Measurements from ENCODE around the gene METTL5. TPM values are rescaled to one million over a fixed set of nuclear protein-coding genes. Genes with fewer than 3 reads are reported as not detected.

The METTL5 gene
- total RNA-seq, 4 donors from 2014 or later, result 49.8 to 77.3 (median 57.4) TPM

- no peak for DNase-seq
- Histone ChIP-seq H3K27me3 (no peaks in the 10 kb centered on the region), H3K27ac (no peak overlapping the region), H3K36me3 (no peaks in the 10 kb centered on the region), H3K4me3 (replicated peaks in 1 of 3) (no peak overlapping the region), H3K9me3 (no peaks in the 10 kb centered on the region), H3K4me1 (peaks cover 14 to 33% of the 10 kb centered on the region in 2 donors)
- WGBS, 2 donors, result 74 to 85% methylated on average over 9 to 10 of the region's 10 CpGs
- intact Hi-C loops (cut with DNase I), result no loop called here
- no peak for TF ChIP-seq POLR2A (IDR thresholded peaks at IDR 0.05)
- TF ChIP-seq CTCF (IDR thresholded peaks at IDR 0.05), result no peak
Observed at GRCh38 chr2:169839954-169840746, 15.4 kb upstream of the METTL5 start.

GRCh38 chr2:169838743-169839489, 14.2 kb upstream of the METTL5 start:
- Histone ChIP-seq H3K36me3 (no peaks in the 10 kb centered on the region), H3K4me3 (replicated peaks in 1 of 3) (no peak overlapping the region), H3K4me1 (peaks cover 8 to 26% of the 10 kb centered on the region in 2 donors), H3K27me3 (no peaks in the 10 kb centered on the region), H3K9me3 (no peaks in the 10 kb centered on the region), H3K27ac (no peak overlapping the region)
- WGBS, 2 donors, result 100% methylated on average over 2 of the region's 2 CpGs
- TF ChIP-seq POLR2A (IDR thresholded peaks at IDR 0.05), result no peak
- TF ChIP-seq CTCF (IDR thresholded peaks at IDR 0.05), result no peak
- intact Hi-C loops (cut with DNase I), result no loop called here
- no peak for DNase-seq

GRCh38 chr2:169834401-169834800, 9.7 kb upstream of the METTL5 start:
- DNase-seq, result no peak
- Histone ChIP-seq H3K27ac (no peak overlapping the region), H3K4me1 (peaks cover 17 to 47% of the 10 kb centered on the region in 2 donors), H3K36me3 (no peaks in the 10 kb centered on the region), H3K27me3 (no peaks in the 10 kb centered on the region), H3K4me3 (replicated peaks in 1 of 3) (no peak overlapping the region), H3K9me3 (no peaks in the 10 kb centered on the region)
- intact Hi-C loops (cut with DNase I), result no loop called here
- TF ChIP-seq POLR2A (IDR thresholded peaks at IDR 0.05), result no peak
- TF ChIP-seq CTCF (IDR thresholded peaks at IDR 0.05), result no peak
- 93% methylated on average over 1 of the region's 1 CpG for WGBS, 2 donors

- no peaks in the 10 kb centered on the region for H3K27me3 ChIP-seq
- intact Hi-C loops (cut with DNase I), result loop anchor here (5.0 kb wide), 1 partner anchor 99 kb away; no protein-coding TSS in a partner anchor
- peak overlapping the region; percentile 77 to 97 (median 79) for H3K4me3 ChIP-seq (replicated peaks in 1 of 3)
- 0 to 2% methylated on average over 13 of the region's 13 CpGs for WGBS, 2 donors
- peaks cover 29 to 48% of the 10 kb centered on the region in 2 donors for H3K4me1 ChIP-seq
- H3K27ac ChIP-seq, result peak overlapping the region; percentile 62 to 77 (median 77)
- TF ChIP-seq POLR2A (IDR thresholded peaks at IDR 0.05) (peak in 1 of 2 donors; percentile 68), CTCF (IDR thresholded peaks at IDR 0.05) (no peak)
- no peaks in the 10 kb centered on the region for H3K36me3 ChIP-seq
- peak; percentile 71 to 74 for DNase-seq
- no peaks in the 10 kb centered on the region for H3K9me3 ChIP-seq
Observed at GRCh38 chr2:169828141-169828811, 3.6 kb upstream of the METTL5 start.
